AG10803 (cell line): Measurements from ENCODE around the gene CSTF3.
A peak's percentile ranks its signal among the peaks of the same experiment; 100 is the strongest.

Experiments
- DNase-seq: peaks from one replicate; pipeline ENCODE4 v3.0.0; 2010; ENCODE audit warnings: low read depth
- H3K4me3 ChIP-seq: 2 replicates; pipeline ENCODE4 v1.5.1; 2011; ENCODE audit warnings: mild to moderate bottlenecking, low read length, control low read depth
- TF ChIP-seq, protein P1 (sequence below): conservative IDR thresholded peaks from 2 replicates; pipeline ENCODE4 v1.5.1; 2011; ENCODE audit warnings: mild to moderate bottlenecking, low read length, control low read depth, inconsistent platforms

The CSTF3 gene

DNA sequence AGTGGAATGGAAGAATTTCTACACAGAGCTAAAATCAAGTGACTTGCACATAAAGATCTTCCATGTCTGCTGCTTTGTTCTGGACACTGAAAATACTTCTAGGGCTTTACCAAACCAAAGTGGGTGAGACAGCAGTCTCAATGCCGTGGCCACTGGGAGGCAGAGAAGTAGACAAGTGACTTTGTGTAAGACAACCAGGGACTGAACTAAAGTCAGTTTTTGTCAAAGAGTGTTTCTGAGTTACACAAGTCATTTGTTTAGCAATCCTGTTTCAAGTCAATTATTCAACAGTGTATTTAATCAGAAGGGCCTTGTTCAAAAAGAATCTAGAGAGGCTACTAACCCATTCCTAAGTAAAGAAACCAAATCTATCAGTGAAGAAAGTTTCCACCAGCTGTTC lies 75.3 kb downstream of the CSTF3 start:
- DNase-seq, result no peak
- TF ChIP-seq, protein P1, sequence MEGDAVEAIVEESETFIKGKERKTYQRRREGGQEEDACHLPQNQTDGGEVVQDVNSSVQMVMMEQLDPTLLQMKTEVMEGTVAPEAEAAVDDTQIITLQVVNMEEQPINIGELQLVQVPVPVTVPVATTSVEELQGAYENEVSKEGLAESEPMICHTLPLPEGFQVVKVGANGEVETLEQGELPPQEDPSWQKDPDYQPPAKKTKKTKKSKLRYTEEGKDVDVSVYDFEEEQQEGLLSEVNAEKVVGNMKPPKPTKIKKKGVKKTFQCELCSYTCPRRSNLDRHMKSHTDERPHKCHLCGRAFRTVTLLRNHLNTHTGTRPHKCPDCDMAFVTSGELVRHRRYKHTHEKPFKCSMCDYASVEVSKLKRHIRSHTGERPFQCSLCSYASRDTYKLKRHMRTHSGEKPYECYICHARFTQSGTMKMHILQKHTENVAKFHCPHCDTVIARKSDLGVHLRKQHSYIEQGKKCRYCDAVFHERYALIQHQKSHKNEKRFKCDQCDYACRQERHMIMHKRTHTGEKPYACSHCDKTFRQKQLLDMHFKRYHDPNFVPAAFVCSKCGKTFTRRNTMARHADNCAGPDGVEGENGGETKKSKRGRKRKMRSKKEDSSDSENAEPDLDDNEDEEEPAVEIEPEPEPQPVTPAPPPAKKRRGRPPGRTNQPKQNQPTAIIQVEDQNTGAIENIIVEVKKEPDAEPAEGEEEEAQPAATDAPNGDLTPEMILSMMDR, result no peak
- no peak overlapping the region for H3K4me3 ChIP-seq

DNA sequence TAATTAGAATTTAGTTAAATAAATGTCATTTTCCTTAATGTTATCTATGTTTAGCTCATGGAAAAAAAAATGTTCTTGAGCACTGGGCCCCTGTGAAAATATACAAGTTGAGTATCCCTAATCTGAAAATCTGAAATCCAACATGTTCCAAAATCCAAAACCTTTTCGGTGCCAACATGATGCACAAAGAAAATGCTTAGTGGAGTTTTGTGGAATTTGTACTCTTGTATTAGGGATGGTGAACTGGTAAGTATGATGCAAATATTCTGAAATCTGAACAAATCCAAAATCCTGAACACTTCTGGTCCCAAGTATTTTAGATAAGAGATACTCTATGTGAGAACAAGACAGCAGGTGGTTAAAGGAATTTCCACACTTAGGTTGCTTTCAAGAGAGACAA lies 77.4 kb downstream of the CSTF3 start:
- TF ChIP-seq, protein P1, result no peak
- no peak for DNase-seq
- no peak overlapping the region for H3K4me3 ChIP-seq

DNA sequence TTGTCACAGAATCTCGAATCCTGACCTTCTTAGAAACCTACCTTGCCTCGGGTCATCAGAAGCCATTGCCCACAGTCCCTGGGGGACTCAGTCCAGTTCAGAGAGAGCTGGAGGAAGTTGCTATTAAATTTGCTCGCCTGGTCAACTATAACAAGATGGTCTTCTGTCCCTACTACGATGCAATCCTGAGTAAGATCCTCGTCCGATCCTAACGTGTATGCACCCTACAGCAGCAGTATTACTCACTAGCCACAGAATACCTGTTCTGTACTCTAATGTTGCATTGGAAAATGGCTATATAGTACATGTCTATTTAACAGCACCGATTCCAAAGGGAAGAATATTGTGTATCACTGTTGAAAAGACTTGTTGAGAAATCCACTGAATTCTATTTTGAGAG lies 88.8 kb downstream of the CSTF3 start:
- H3K4me3 ChIP-seq, result no peak overlapping the region
- DNase-seq, result no peak
- TF ChIP-seq, protein P1, result no peak

DNA sequence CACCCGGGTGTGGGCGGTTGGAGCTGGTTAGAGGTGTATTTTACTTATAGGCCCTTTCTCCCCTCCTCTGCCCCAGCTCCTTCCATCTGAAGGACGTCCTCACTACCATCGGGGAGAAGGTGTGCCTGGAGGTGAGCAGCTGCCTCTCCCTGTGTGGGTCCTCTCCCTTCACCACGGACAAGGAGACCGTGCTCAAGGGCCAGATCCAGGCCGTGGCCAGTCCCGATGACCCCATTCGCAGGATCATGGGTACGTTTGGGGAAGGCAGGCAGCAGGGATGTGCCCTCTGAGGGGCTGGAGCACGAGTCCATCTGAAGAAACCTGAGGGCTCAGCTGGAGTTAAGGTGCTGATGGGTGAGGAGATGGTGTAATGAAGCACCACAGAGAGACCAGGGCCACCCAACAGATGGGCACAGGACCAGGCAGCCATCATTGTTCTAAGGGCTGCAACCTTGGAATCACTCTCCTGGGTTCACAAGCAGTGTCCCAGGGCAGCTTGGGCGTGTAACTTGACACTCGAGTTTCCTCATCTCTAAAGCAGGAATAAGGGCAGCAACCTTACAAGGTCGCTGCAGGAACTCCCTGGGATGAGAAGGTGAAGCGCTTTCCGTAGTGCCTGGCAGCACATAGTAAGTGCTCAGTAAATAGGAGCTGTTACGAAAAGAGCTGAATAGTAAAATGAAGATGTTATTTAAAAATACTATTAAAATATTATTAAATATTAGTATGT lies 92.5 kb downstream of the CSTF3 start:
- no peak for DNase-seq
- H3K4me3 ChIP-seq, result no peak overlapping the region
- TF ChIP-seq, protein P1, result no peak

DNA sequence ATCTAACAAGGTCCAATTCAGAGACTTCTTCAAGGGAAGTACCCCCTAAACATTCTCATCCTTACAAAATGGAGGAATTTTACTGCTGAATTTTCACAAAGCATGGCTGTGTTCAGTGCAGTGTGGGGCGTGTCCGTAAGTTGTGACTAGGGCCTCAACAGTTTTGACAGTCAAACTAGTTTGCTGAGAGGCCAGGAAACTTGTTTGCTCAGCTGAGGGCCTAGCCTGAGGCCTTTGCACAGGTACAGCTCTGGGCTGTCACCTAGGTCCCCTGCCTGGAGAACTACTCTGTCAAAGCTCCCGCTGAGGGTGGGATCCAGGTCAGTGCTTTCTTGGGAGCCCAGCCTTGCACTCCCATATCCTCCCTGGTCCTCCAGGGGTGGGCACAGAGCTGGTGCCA lies 94.0 kb downstream of the CSTF3 start:
- no peak overlapping the region for H3K4me3 ChIP-seq
- DNase-seq, result no peak
- TF ChIP-seq, protein P1, result no peak

DNA sequence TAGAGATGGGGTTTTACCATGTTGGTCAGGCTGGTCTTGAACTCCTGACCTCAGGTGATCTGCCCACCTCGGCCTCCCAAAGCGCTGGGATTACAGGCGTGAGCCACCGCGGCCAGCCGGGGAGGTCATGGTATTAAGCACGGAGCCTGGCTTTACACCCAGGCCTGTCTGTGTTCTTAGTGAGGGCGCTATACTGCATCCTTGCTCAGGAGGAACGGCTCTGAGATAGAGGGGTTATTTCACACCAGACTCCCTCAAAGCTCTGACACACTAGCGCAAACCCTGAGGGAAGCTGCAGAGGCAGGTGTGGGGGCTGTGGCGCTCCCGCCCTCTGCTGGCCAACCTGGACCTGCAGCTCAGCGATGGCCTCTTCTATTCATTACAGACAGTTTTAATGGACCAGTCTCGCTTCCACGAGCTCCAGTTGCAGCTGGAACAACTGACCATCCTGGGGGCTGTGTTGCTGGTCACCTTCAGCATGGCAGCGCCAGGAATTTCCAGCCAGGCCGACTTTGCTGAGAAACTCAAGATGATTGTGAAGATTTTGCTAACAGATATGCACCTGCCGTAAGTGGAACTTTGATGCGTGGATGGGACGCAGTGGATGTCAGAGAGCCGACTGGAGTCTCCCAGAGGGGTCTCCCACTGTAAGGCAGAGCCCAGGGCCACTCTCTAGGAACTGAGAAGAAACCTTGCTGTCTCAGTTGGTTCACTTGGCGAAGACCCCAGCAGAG lies 95.7 kb downstream of the CSTF3 start:
- DNase-seq, result peak; percentile 57
- no peak overlapping the region for H3K4me3 ChIP-seq
- TF ChIP-seq, protein P1, result peak; percentile 90

DNA sequence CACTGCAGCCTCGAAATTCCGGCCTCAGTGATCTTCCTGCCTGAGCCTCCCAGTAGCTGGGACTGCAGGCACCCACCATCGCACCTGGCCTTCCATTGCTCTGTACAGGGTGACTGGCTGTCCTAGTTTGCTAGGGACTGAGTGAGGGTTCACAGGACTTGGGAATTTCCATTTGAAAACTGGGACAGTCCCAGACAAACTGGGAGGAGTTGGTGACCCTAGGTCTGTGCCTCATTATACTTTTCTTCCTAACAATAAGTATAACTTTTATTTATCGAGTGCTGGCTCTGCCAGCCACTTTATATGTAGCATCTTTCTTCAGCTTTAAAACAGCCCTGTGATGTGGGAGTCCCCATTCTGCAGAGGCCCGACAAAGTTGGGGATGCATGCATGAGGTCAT lies 96.4 kb downstream of the CSTF3 start:
- no peak overlapping the region for H3K4me3 ChIP-seq
- DNase-seq, result no peak
- TF ChIP-seq, protein P1, result no peak
